ENCODE measurements around the gene CD300LD. TPM values are rescaled to one million over a fixed set of nuclear protein-coding genes. Genes with fewer than 3 reads are reported as not detected.
"Not testable (repeated sequence)": the region's sequence is repeated elsewhere in the genome, so short reads cannot be mapped to it uniquely, and the experiment has no call there.

The CD300LD gene
- total RNA-seq, 2 donors from 2014 or later: not detected

DNA sequence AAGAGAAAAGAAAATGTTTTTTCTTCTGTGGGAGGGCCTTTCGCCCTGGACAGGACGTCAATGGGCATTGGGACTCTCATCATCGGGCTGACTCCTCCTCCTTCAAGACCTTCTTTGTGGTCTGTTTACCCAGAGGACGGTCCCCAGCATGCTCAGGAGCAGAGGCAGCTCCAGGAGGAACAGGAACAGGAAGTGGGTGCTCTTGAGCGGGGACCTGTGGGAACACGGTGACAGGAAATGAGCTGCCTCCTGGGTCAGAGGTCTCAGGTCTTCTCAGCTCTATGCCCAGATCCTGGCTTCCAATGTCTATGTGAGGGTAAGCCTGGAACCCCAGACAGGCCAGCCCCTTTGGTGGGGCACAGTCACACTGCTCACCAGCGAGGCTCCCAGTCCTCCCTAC, 12.2 kb downstream of the CD300LD start:
- no peak for DNase-seq
- intact Hi-C loops (cut with DNase I): no loop called here

DNA sequence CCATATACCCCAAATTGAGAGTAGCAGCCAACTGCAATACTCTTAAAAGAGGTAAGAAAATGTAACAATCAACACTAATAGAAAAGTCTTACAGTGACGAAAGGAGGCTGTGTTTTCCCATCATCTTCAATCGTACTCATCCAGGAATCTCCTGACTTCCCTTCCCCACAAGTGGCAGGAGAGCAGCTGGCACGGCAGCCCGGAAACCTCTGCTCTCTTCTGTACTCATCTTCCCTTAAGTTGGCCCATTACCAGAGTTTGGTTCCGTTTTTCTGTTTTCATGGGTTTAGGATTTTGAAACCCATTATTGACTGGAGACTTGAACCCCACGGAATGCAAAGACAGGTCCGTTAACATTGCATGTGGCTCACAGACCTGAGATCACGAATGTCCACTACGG, 13.1 kb downstream of the CD300LD start:
- no peak overlapping the region for H3K4me3 ChIP-seq
- H3K27ac ChIP-seq: no peak overlapping the region
- no peaks in the 10 kb centered on the region for H3K36me3 ChIP-seq
- no peak overlapping the region for H3K9ac ChIP-seq (ENCODE audit: low read depth in 2 of 2, low read length in 2 of 2)
- TF ChIP-seq, protein P1, sequence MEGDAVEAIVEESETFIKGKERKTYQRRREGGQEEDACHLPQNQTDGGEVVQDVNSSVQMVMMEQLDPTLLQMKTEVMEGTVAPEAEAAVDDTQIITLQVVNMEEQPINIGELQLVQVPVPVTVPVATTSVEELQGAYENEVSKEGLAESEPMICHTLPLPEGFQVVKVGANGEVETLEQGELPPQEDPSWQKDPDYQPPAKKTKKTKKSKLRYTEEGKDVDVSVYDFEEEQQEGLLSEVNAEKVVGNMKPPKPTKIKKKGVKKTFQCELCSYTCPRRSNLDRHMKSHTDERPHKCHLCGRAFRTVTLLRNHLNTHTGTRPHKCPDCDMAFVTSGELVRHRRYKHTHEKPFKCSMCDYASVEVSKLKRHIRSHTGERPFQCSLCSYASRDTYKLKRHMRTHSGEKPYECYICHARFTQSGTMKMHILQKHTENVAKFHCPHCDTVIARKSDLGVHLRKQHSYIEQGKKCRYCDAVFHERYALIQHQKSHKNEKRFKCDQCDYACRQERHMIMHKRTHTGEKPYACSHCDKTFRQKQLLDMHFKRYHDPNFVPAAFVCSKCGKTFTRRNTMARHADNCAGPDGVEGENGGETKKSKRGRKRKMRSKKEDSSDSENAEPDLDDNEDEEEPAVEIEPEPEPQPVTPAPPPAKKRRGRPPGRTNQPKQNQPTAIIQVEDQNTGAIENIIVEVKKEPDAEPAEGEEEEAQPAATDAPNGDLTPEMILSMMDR (IDR thresholded peaks at IDR 0.05): no peak
- H3K9me3 ChIP-seq: no peaks in the 10 kb centered on the region
- no peaks in the 10 kb centered on the region for H3K27me3 ChIP-seq
- no peaks in the 10 kb centered on the region for H3K4me1 ChIP-seq
- intact Hi-C loops (cut with DNase I): no loop called here
- DNase-seq: no peak

More for the DNA sequence above, 12.2 kb downstream of the CD300LD start:
- H3K4me3 ChIP-seq: no peak overlapping the region
- TF ChIP-seq, protein P1 (IDR thresholded peaks at IDR 0.05): no peak
- H3K27me3 ChIP-seq: no peaks in the 10 kb centered on the region
- H3K9ac ChIP-seq (ENCODE audit: low read depth in 2 of 2, low read length in 2 of 2): no peak overlapping the region
- no peaks in the 10 kb centered on the region for H3K36me3 ChIP-seq
- no peaks in the 10 kb centered on the region for H3K4me1 ChIP-seq
- H3K27ac ChIP-seq: no peak overlapping the region
- no peaks in the 10 kb centered on the region for H3K9me3 ChIP-seq

DNA sequence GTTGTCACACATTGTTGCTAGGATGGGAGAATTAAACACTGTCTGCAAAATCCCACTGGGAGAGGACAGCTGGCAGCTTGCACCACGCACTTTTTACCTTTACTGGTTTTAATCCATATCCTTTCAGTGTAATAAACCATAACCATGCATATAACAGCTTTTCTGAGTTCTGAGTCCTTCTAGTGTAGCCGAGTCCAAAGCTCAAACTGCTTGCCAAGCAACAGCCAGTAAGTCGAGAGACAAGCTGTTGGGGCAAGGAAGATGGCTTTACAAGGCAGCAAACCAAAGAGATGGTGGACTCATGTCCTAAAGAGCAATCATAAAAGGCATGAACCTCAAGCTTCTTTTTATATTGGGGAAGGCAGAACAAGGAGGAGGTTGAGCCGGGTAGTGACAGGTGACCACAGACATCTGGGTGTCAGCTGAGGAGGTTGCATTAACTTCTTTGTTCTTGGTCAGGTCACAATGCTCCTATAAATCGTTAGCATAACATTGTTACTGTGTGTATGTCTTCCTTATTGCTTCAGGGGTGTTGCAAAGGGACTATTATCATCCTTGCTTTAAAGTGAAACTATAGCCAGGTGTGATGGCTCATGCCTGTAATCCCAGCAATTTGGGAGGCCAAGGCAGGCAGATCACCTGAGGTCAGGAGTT, 17.5 kb downstream of the CD300LD start:
- no peaks in the 10 kb centered on the region for H3K4me1 ChIP-seq
- no peak overlapping the region for H3K4me3 ChIP-seq
- H3K36me3 ChIP-seq: no peaks in the 10 kb centered on the region
- TF ChIP-seq, protein P1 (IDR thresholded peaks at IDR 0.05): no peak
- DNase-seq: no peak
- peak overlapping the region; percentile 28 for H3K27ac ChIP-seq
- H3K9me3 ChIP-seq: no peaks in the 10 kb centered on the region
- H3K27me3 ChIP-seq: no peaks in the 10 kb centered on the region
- intact Hi-C loops (cut with DNase I): no loop called here
- H3K9ac ChIP-seq (ENCODE audit: low read depth in 2 of 2, low read length in 2 of 2): no peak overlapping the region

DNA sequence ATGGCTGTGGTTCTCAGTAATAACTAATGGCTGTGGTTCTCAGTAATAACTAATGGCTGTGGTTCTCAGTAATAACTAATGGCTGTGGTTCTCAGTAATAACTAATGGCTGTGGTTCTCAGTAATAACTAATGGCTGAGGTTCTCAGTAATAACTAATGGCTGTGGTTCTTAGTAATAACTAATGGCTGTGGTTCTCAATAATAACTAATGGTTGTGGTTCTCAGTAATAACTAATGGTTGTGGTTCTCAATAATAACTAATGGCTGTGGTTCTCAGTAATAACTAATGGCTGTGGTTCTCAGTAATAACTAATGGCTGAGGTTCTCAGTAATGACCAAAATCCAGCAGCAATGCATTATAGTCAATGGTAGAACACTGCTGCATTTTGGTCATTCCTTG, 18.4 kb downstream of the CD300LD start:
- H3K9ac ChIP-seq (ENCODE audit: low read depth in 2 of 2, low read length in 2 of 2); H3K4me3 ChIP-seq; H3K9me3 ChIP-seq; H3K27me3 ChIP-seq; H3K36me3 ChIP-seq; DNase-seq; H3K27ac ChIP-seq; intact Hi-C loops (cut with DNase I); H3K4me1 ChIP-seq: not testable (repeated sequence)

DNA sequence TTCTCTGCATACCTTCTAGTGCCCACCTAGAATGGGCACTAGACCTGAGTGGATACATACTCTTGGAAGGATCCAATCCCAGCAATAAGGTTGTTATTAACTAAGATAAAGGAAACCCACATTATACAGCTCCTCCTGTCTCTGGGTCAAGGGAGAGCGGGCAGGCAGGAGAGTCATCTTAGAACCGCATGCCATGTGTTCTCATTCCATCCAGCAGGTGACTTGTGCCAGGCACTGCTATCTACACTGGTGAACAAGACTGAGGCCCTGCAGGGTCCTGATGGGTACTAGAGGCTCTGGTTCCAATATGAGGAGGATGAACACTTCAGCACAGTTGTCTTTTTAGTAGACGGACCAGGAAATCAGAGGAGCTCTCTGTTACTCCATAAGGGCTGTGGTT, 18.9 kb downstream of the CD300LD start:
- TF ChIP-seq, protein P1 (IDR thresholded peaks at IDR 0.05): no peak
- Histone ChIP-seq H3K36me3 (no peaks in the 10 kb centered on the region), H3K4me1 (no peaks in the 10 kb centered on the region), H3K27ac (no peak overlapping the region), H3K9ac (ENCODE audit: low read depth in 2 of 2, low read length in 2 of 2) (no peak overlapping the region), H3K9me3 (no peaks in the 10 kb centered on the region), H3K27me3 (no peaks in the 10 kb centered on the region), H3K4me3 (no peak overlapping the region)
- no peak for DNase-seq
- intact Hi-C loops (cut with DNase I): no loop called here

DNA sequence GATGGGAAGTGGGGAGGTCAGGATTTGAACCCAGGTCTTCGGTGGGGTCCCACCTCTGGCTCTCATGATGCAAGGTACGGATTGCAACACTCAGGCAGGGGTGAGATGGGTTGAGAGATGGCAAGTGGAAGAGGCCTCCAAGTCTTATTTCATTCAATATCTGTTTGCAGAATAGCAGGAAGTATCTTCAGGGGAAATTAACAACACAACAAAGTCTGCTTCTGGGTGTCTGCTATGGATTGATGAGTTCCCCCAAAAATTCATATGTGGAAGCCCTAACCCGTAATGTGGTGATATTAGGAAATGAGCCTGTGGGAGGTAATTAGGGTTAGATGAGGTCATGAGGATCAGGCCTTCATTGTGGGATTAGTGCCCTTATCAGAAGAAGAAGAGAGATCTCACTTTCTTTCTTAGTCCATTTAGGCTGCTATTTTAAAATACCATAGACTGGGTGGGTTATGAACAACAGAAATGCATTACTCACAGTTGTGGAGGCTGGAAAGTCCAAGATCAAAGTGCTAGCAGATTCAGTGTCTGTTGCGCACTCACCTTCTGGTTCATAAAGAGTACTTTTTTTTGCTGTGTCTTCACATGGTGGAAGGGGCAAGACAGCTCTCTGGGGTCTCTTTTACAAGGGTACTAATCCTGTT, 20.3 kb downstream of the CD300LD start:
- Histone ChIP-seq H3K27me3 (no peaks in the 10 kb centered on the region), H3K27ac (no peak overlapping the region), H3K36me3 (no peaks in the 10 kb centered on the region), H3K9ac (ENCODE audit: low read depth in 2 of 2, low read length in 2 of 2) (no peak overlapping the region), H3K4me1 (no peaks in the 10 kb centered on the region), H3K4me3 (no peak overlapping the region), H3K9me3 (no peaks in the 10 kb centered on the region)
- TF ChIP-seq, protein P1 (IDR thresholded peaks at IDR 0.05): no peak
- intact Hi-C loops (cut with DNase I): no loop called here
- DNase-seq: no peak

Measured in colonic mucosa (tissue), 4 donors.